Fibroblast of villous mesenchyme (primary cell): Measurements from ENCODE around the gene SGK2. TPM values are rescaled to one million over a fixed set of nuclear protein-coding genes. Genes with fewer than 3 reads are reported as not detected.

ENCODE experiments used
- DNase-seq: peaks from one replicate; pipeline ENCODE4 v3.0.0-alpha.2; 2010; ENCODE audit warnings: low read depth
- H3K4me3 ChIP-seq: 2 replicates; pipeline ENCODE4 v1.5.1; 2011; ENCODE audit warnings: low read depth, mild to moderate bottlenecking, low read length
- total RNA-seq: library from RNA; depleted of rRNA; stranded (reverse); fragments of >200 nt; gene quantifications from 2 replicates; pipeline ENCODE4 v1.2.3, GENCODE V29; 2012
- TF ChIP-seq, protein P1 (sequence below): IDR thresholded peaks from 2 replicates; pipeline ENCODE4 v1.5.1; 2012; ENCODE audit warnings: low read depth, mild to moderate bottlenecking, low read length; ENCODE audit not compliant: insufficient read depth

The SGK2 gene
- total RNA-seq, 1 donor, result under 0.01 TPM

DNA sequence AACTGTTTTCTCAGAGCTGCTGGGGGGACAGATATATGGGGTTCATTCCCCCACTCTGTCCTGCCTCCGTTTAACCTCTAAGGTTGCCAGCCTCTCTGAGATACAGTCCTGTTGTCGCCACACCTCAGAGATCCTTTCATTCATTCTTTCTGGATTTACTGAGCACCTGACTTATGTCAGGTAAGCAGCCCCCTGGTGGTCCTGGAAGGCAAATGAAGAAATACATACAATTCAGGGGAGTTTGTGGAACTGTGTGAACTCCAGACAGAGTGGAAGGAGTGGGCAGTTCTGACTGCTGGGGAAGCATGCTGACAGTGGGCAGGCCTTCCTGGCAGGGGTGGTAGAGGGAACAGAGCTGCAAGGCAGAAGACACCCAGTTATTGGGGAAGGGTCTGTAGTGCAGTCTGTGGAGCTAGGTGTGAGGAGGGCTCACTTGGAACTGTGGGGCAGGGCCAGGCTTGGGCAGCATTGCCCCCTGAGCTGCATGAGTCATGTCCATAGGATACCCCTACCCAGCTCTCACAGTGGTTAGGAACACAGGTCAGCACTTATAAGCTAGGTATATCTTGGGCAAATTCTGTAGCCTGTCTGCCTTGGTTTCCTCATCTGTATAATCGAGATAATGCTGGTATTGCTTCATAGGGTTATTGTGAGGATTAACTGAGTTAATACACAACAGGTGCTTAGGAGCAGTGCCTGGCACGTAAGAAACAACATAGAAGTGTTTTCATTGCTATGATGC is 12.8 kb upstream of the SGK2 start:
- H3K4me3 ChIP-seq, result no peak overlapping the region
- TF ChIP-seq, protein P1, sequence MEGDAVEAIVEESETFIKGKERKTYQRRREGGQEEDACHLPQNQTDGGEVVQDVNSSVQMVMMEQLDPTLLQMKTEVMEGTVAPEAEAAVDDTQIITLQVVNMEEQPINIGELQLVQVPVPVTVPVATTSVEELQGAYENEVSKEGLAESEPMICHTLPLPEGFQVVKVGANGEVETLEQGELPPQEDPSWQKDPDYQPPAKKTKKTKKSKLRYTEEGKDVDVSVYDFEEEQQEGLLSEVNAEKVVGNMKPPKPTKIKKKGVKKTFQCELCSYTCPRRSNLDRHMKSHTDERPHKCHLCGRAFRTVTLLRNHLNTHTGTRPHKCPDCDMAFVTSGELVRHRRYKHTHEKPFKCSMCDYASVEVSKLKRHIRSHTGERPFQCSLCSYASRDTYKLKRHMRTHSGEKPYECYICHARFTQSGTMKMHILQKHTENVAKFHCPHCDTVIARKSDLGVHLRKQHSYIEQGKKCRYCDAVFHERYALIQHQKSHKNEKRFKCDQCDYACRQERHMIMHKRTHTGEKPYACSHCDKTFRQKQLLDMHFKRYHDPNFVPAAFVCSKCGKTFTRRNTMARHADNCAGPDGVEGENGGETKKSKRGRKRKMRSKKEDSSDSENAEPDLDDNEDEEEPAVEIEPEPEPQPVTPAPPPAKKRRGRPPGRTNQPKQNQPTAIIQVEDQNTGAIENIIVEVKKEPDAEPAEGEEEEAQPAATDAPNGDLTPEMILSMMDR, result no peak
- no peak for DNase-seq

DNA sequence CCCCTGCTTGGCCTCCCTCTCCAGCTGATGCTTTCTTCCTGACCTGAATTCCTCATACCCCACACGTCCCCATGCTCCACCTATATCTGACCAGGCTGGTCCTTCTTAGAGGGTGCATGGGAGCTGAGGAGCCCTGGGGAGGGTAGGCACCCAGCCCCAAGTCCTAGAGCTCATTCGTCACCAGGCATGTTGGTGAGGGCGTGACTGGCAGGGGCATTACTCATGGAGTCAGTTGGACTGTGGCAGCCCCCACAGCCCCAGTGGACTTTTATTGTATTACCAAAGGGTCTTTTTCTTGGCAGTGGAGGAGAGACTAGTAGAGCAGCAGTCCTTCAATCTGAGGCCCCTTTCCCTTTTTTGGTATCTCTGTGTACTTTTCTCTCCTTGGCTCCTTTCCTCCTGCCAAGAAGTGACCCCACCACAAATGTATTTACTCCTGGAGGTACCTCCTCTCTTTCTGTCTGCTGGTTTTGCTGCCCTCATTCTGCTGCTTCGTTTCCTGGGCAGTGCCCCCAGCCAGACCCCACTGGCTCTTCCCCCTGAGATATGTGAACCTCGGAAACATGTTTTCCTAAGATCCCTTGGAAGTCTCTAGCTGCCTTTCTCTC is 10.4 kb upstream of the SGK2 start:
- H3K4me3 ChIP-seq, result no peak overlapping the region
- DNase-seq, result no peak
- TF ChIP-seq, protein P1, result no peak

DNA sequence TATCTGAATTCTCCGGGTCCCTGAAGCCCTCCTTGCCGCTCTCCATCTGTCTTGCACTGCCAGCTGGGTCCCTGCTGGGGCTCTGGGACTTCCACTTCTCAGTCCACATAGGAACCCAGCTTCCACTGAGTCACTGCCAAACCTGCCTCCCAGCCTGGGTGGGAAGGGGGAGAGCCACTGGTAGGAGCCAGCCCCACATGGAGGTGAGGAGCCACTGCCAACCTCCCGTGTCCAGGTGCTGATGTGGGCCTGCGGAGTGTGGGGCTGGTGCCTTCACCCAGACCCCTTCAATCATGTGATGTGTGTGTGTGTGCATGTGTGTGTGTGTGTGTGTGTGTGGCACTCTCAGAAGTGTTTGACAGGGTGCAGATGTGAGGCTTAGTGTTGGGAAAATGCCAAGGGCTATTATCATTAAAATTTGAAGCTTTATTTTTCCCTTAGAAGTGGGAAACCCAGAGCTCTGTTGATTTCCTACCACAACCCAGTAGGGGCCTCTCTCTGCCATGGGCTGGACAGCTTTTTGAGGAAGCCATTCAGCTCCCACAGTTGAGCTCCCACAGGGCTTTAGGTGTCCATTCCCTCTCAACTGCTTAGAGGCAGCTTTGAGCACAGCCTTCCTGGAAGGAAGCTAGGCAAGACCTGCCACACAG is 9.3 kb upstream of the SGK2 start:
- TF ChIP-seq, protein P1, result no peak
- H3K4me3 ChIP-seq, result no peak overlapping the region
- no peak for DNase-seq

DNA sequence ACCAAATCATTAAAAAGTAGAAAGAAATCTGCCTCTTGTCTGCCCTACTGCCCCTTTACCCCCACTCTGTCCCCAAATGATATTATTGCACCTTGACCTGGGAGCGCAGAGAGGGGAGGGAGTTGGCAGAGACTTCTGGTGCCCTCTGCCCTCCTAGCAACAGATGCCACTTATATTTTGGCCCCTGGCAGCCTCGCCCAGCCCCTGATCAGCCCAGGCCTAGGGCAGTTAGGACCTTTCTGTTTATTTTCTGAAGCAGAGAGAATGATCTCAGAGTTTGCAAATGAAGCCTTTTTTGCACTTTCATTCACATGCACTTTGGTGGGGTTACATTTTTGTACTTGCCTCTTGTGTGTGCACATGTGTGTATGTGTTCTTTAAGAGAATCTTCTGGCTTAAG is 8.4 kb upstream of the SGK2 start:
- DNase-seq, result no peak
- no peak overlapping the region for H3K4me3 ChIP-seq
- TF ChIP-seq, protein P1, result no peak

DNA sequence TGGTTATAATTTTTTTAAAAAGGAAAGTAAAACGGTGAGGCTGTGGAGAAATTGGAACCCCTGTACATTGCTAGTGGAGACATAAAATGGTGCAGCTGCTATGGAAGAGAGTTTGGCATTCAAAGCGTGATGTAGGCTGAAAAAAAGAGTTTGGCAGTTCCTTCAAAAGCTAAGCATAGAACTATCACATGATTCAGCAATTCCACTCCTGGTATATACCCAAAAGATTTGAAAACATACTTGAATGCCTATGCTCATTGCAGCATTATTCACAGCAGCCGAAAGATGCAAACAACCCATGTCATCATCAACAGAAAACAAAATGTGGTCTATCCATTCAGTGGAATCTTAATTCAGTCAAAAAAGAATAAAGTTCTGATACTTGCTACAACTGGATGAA is 4.5 kb upstream of the SGK2 start:
- DNase-seq, result no peak
- H3K4me3 ChIP-seq, result no peak overlapping the region
- TF ChIP-seq, protein P1, result no peak

DNA sequence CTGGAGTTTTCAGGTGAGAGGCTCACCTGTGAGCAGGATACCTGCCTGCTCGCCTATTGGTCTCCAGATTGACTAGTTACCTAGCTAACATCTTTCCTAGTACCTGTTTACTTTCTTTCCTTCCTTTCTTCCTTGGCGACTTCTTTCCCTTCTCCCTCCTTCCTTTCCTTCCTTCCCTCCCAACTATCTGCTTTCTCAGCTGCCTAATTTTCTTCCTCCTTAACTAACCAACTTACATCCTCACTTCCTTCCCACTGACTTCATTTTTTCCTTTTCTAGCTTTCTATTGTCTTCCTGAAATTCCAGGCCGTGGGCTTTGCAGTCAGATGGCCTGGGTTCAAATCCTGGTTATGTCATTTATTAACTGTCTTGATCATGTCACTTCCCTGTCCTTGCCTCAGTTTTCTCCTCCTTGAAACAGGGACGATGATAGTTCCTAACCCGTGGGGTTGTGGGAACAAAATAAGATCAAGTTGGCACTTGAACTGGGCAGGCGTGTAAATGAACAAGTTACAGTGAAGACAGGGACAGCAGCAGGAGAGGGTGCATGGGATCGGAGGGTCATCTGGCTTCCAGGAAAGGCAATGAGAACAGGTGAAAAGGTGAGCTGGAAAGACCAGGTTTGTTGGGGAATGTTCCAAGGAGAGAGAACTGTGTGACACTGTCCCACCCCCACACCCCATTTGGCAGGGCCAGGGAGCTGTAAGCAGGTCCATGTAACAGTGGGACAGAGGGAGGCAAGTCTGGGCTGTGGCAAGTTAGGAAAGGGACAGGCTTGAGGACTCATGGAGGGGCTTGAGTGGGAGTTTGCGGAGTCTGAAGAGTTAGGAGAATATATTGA is 540 bp downstream of the SGK2 start:
- no peak for DNase-seq
- H3K4me3 ChIP-seq, result no peak overlapping the region
- TF ChIP-seq, protein P1, result no peak
